Measurements from ENCODE around the gene PLPP7.
A peak's percentile ranks its signal among the peaks of the same experiment; 100 is the strongest.

The PLPP7 gene

DNA sequence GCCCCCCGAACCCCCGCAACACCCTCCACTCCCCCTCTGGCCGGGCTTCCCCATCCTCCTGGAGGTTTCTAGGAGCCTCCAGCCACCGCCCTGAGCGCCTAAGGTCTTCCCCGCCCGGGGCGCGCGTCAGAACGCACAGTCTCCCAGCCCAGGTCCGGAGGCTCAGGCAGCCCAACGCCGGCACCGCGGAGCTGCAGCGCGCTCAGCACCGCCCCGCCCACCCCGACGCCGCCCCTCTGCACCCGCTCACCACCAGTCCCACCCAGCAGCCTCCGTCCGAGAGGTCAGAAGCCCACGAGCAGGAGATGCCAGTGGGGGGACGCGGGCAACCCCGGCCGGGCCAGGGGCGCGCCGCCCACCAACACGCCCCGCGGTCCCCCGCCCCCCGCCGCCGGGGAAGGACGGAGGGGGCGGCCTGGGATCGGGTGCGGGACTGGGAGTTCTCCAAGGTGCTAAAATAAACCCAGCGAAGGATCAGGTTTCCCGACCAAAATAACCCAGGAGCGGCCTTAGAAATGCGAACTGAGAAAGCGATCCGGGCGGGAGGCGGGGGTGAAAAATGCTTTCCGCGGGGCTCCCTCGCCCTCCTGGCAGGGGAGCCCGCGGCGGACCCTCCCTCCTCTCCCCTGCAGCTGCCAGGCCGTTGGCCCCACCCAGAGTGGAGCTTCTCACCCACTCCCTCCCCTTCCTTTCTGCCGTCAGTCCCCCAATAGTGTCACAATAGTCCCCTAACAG is 6.7 kb upstream of the PLPP7 start:
- H3K4me3 ChIP-seq (ENCODE audit: low read depth, low read length), result peak overlapping the region; percentile 54

DNA sequence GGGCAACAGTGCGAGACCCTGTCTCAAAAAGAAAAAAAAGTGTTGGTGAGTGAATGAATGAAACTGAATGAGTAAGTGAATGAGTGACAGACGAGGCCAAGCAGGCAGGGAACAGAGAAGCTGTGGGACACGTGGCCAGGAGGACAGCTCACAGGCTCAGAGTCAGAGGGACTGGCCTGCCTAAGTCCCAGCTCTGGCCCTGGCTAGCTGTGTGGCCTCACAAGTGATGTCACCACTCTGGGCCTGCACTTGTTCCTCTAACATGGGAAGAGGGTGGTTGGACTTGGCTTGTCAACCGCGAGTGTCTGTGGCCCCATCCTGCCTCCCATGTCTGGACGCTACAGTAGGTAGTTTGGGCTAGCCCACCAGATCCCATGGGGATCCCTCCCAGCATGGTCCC is 4.7 kb upstream of the PLPP7 start:
- Histone ChIP-seq H3K9me3 (ENCODE audit: control insufficient read depth, insufficient read depth, low read length) (no peaks in the 10 kb centered on the region), H3K27ac (ENCODE audit: low read depth, low read length) (no peak overlapping the region), H3K9ac (ENCODE audit: low read depth, low read length) (no peak overlapping the region), H3K36me3 (ENCODE audit: control insufficient read depth, insufficient read depth, low read length) (no peaks in the 10 kb centered on the region), H3K4me1 (ENCODE audit: control insufficient read depth, insufficient read depth, low read length) (peaks cover 5% of the 10 kb centered on the region; the same call in 1 of the 2 replicates), H3K27me3 (ENCODE audit: control insufficient read depth, insufficient read depth, low read length) (peaks cover 17% of the 10 kb centered on the region), H3K4me3 (ENCODE audit: low read depth, low read length) (no peak overlapping the region)

More for the DNA sequence above, 6.7 kb upstream of the PLPP7 start:
- Histone ChIP-seq H3K4me1 (ENCODE audit: control insufficient read depth, insufficient read depth, low read length) (no peaks in the 10 kb centered on the region), H3K27ac (ENCODE audit: low read depth, low read length) (no peak overlapping the region), H3K36me3 (ENCODE audit: control insufficient read depth, insufficient read depth, low read length) (no peaks in the 10 kb centered on the region), H3K27me3 (ENCODE audit: control insufficient read depth, insufficient read depth, low read length) (peaks cover 17% of the 10 kb centered on the region), H3K9ac (ENCODE audit: low read depth, low read length) (no peak overlapping the region), H3K9me3 (ENCODE audit: control insufficient read depth, insufficient read depth, low read length) (no peaks in the 10 kb centered on the region)

- Histone ChIP-seq H3K9me3 (ENCODE audit: control insufficient read depth, insufficient read depth, low read length) (no peaks in the 10 kb centered on the region), H3K4me1 (ENCODE audit: control insufficient read depth, insufficient read depth, low read length) (peaks cover 5% of the 10 kb centered on the region; the same call in 1 of the 2 replicates), H3K4me3 (ENCODE audit: low read depth, low read length) (no peak overlapping the region), H3K27ac (ENCODE audit: low read depth, low read length) (no peak overlapping the region), H3K9ac (ENCODE audit: low read depth, low read length) (no peak overlapping the region), H3K36me3 (ENCODE audit: control insufficient read depth, insufficient read depth, low read length) (no peaks in the 10 kb centered on the region), H3K27me3 (ENCODE audit: control insufficient read depth, insufficient read depth, low read length) (peaks cover 5% of the 10 kb centered on the region)
Observed at GRCh38 chr9:131287359-131287758, 2.2 kb upstream of the PLPP7 start.

DNA sequence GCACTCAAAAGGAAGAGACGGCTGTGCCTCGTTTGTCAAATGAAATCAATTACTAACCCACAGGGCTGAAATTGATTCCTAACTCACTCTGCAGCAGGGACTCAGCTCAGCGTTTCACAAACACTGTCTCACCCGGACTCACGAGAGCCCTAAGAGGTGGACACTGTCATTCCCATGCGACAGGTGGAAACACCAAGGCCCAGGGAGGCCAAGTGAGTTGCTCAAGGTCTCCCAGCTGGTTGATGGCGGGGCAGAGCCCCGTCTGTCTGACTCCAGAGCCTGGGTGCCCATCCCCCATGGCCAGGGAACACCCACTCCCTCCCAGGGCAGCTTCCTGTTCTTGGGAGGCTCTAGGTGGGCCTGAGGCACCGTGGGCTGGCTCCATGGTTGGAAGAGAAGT is 1.3 kb upstream of the PLPP7 start:
- Histone ChIP-seq H3K27ac (ENCODE audit: low read depth, low read length) (no peak overlapping the region), H3K9me3 (ENCODE audit: control insufficient read depth, insufficient read depth, low read length) (no peaks in the 10 kb centered on the region), H3K27me3 (ENCODE audit: control insufficient read depth, insufficient read depth, low read length) (peaks cover 3% of the 10 kb centered on the region; the same call in 1 of the 2 replicates), H3K9ac (ENCODE audit: low read depth, low read length) (no peak overlapping the region), H3K4me1 (ENCODE audit: control insufficient read depth, insufficient read depth, low read length) (peaks cover 5% of the 10 kb centered on the region; the same call in 1 of the 2 replicates), H3K36me3 (ENCODE audit: control insufficient read depth, insufficient read depth, low read length) (no peaks in the 10 kb centered on the region), H3K4me3 (ENCODE audit: low read depth, low read length) (no peak overlapping the region)

GRCh38 chr9:131290036-131290766 is 678 bp downstream of the PLPP7 start:
- Histone ChIP-seq H3K4me3 (ENCODE audit: low read depth, low read length) (no peak overlapping the region), H3K9ac (ENCODE audit: low read depth, low read length) (no peak overlapping the region), H3K27ac (ENCODE audit: low read depth, low read length) (no peak overlapping the region), H3K9me3 (ENCODE audit: control insufficient read depth, insufficient read depth, low read length) (no peaks in the 10 kb centered on the region), H3K4me1 (ENCODE audit: control insufficient read depth, insufficient read depth, low read length) (peaks cover 5% of the 10 kb centered on the region; the same call in 1 of the 2 replicates), H3K27me3 (ENCODE audit: control insufficient read depth, insufficient read depth, low read length) (no peaks in the 10 kb centered on the region), H3K36me3 (ENCODE audit: control insufficient read depth, insufficient read depth, low read length) (no peaks in the 10 kb centered on the region)

DNA sequence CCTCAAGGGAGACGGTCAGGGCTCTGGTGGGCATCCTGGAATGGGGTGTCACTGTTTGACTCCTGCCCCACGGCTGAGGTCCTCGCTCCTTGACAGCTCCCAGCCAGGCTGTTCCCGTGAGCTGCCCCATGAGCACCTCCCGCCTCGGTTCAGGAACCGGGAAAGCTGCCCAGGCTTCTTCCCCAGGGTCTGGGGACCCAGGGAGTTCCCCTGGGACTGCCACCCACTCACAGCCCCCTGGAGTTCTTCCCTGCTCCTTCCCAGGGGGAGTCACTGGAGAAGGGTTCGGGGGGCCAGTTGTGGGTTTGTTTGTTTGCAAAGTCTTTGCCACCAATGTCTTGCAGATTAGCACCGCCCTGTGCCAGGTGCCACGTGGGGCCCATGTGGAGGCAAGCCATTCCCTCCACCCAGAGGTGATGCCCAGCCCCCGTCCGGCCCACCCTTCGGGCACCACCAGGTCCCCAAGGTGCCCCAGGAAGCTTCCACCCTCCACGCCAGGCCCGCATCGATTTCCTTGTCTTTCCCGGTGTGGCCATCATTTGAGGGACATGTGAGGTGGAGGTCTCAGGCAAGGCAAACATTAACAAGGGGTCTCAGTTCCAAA is 1.3 kb downstream of the PLPP7 start:
- peaks cover 5% of the 10 kb centered on the region; the same call in 1 of the 2 replicates for H3K4me1 ChIP-seq (ENCODE audit: control insufficient read depth, insufficient read depth, low read length)
- no peak overlapping the region for H3K27ac ChIP-seq (ENCODE audit: low read depth, low read length)
- H3K27me3 ChIP-seq (ENCODE audit: control insufficient read depth, insufficient read depth, low read length), result no peaks in the 10 kb centered on the region
- no peaks in the 10 kb centered on the region for H3K36me3 ChIP-seq (ENCODE audit: control insufficient read depth, insufficient read depth, low read length)
- H3K9ac ChIP-seq (ENCODE audit: low read depth, low read length), result no peak overlapping the region
- no peak overlapping the region for H3K4me3 ChIP-seq (ENCODE audit: low read depth, low read length)
- no peaks in the 10 kb centered on the region for H3K9me3 ChIP-seq (ENCODE audit: control insufficient read depth, insufficient read depth, low read length)

DNA sequence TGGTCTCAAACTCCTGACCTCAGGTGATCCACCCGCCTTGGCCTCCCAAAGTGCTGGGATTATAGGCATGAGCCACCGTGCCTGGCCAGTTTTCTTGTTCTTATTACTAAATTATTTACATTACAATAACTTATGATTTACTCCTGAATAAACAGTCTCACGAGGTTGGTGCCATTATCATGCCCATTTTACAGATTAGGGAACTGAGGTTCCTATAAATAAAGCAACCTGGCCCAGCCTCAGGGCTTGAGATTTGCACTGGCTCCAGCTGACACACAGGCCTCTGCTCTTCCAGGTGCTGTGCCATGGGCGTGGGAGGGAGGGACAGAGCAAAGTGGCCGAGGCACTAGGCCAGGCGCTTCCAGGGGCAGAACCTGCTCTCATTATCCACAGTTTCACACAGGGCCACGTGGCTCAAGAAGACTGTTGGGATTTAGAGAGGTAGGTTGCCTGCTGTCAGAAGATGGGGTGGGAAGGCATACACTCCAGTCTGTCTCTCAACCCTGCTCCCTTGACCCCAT is 2.3 kb downstream of the PLPP7 start:
- Histone ChIP-seq H3K4me1 (ENCODE audit: control insufficient read depth, insufficient read depth, low read length) (peaks cover 5% of the 10 kb centered on the region; the same call in 1 of the 2 replicates), H3K4me3 (ENCODE audit: low read depth, low read length) (no peak overlapping the region), H3K27me3 (ENCODE audit: control insufficient read depth, insufficient read depth, low read length) (no peaks in the 10 kb centered on the region), H3K9ac (ENCODE audit: low read depth, low read length) (no peak overlapping the region), H3K27ac (ENCODE audit: low read depth, low read length) (no peak overlapping the region), H3K36me3 (ENCODE audit: control insufficient read depth, insufficient read depth, low read length) (no peaks in the 10 kb centered on the region), H3K9me3 (ENCODE audit: control insufficient read depth, insufficient read depth, low read length) (no peaks in the 10 kb centered on the region)

- H3K36me3 ChIP-seq (ENCODE audit: control insufficient read depth, insufficient read depth, low read length), result no peaks in the 10 kb centered on the region
- no peak overlapping the region for H3K27ac ChIP-seq (ENCODE audit: low read depth, low read length)
- no peak overlapping the region for H3K4me3 ChIP-seq (ENCODE audit: low read depth, low read length)
- H3K9ac ChIP-seq (ENCODE audit: low read depth, low read length), result no peak overlapping the region
- no peaks in the 10 kb centered on the region for H3K9me3 ChIP-seq (ENCODE audit: control insufficient read depth, insufficient read depth, low read length)
- H3K27me3 ChIP-seq (ENCODE audit: control insufficient read depth, insufficient read depth, low read length), result no peaks in the 10 kb centered on the region
- H3K4me1 ChIP-seq (ENCODE audit: control insufficient read depth, insufficient read depth, low read length), result peaks cover 5% of the 10 kb centered on the region; the same call in 1 of the 2 replicates
Observed at GRCh38 chr9:131292937-131293336, 3.4 kb downstream of the PLPP7 start.

DNA sequence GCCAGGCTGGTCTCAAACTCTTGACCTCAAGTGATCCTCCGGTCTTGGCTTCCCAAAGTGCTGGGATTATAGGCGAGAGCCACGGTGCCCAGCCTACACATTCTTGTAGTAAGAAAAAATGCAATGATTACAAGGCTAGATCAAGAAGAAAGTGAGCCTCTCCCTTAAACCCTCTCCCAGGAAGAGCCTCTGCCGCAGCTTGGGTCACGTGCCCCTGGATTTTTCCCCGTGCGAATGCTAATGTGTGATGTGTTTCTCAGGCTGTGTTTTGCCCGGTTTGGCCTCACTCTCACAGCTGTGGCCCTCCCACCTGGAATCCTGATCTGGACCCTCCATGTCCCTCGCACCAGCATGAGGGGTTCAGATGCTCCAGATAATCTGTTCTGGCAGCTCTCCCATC is 6.9 kb downstream of the PLPP7 start:
- Histone ChIP-seq H3K27ac (ENCODE audit: low read depth, low read length) (no peak overlapping the region), H3K9me3 (ENCODE audit: control insufficient read depth, insufficient read depth, low read length) (no peaks in the 10 kb centered on the region), H3K9ac (ENCODE audit: low read depth, low read length) (no peak overlapping the region), H3K4me1 (ENCODE audit: control insufficient read depth, insufficient read depth, low read length) (no peaks in the 10 kb centered on the region), H3K36me3 (ENCODE audit: control insufficient read depth, insufficient read depth, low read length) (no peaks in the 10 kb centered on the region), H3K4me3 (ENCODE audit: low read depth, low read length) (no peak overlapping the region), H3K27me3 (ENCODE audit: control insufficient read depth, insufficient read depth, low read length) (no peaks in the 10 kb centered on the region)

- Histone ChIP-seq H3K27me3 (ENCODE audit: control insufficient read depth, insufficient read depth, low read length) (no peaks in the 10 kb centered on the region), H3K9ac (ENCODE audit: low read depth, low read length) (no peak overlapping the region), H3K27ac (ENCODE audit: low read depth, low read length) (no peak overlapping the region), H3K4me3 (ENCODE audit: low read depth, low read length) (no peak overlapping the region), H3K36me3 (ENCODE audit: control insufficient read depth, insufficient read depth, low read length) (no peaks in the 10 kb centered on the region), H3K9me3 (ENCODE audit: control insufficient read depth, insufficient read depth, low read length) (no peaks in the 10 kb centered on the region), H3K4me1 (ENCODE audit: control insufficient read depth, insufficient read depth, low read length) (no peaks in the 10 kb centered on the region)
Observed at GRCh38 chr9:131296906-131297500, 7.5 kb downstream of the PLPP7 start.
